ENCODE data around the gene PALD1.

DNA sequence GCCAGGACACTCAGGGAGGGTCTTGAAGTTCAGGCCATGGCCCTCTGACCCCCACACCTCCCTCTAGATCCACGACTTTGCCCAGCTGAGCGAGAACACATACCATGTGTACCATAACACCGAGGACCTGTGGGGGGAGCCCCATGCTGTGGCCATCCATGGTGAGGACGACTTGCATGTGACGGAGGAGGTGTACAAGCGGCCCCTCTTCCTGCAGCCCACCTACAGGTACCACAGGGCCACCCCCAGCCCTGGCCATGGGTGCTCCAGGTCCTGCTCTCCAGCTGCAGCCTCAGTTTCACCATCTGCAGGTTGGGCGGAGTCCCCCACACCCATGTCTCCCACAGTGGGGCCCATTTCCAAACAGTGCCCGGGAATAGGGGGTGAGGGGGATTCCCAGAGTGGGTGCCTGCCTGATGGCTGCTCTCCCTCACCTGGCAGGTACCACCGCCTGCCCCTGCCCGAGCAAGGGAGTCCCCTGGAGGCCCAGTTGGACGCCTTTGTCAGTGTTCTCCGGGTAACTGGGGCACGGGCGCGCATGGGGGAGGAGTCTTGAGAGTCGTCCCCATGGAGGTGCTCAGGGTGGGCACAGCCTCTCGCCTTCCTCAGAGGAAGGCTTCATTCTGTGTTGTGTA, 54.1 kb downstream of the PALD1 start:
- TF ChIP-seq, protein P1, sequence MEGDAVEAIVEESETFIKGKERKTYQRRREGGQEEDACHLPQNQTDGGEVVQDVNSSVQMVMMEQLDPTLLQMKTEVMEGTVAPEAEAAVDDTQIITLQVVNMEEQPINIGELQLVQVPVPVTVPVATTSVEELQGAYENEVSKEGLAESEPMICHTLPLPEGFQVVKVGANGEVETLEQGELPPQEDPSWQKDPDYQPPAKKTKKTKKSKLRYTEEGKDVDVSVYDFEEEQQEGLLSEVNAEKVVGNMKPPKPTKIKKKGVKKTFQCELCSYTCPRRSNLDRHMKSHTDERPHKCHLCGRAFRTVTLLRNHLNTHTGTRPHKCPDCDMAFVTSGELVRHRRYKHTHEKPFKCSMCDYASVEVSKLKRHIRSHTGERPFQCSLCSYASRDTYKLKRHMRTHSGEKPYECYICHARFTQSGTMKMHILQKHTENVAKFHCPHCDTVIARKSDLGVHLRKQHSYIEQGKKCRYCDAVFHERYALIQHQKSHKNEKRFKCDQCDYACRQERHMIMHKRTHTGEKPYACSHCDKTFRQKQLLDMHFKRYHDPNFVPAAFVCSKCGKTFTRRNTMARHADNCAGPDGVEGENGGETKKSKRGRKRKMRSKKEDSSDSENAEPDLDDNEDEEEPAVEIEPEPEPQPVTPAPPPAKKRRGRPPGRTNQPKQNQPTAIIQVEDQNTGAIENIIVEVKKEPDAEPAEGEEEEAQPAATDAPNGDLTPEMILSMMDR (IDR thresholded peaks at IDR 0.05) = no peak
- TF ChIP-seq POLR2A (IDR thresholded peaks at IDR 0.05) = no peak

Measured in right lobe of liver (tissue), 4 donors.